T-helper 2 cell treated with Interferon-gamma antibody and Interleukin-4, amounts not matched to agents 5 μg/mL and 100 μg/mL, for 36 hours (primary cell): Measurements from ENCODE around the gene RBM23.
"Not testable (repeated sequence)": the region's sequence is repeated elsewhere in the genome, so short reads cannot be mapped to it uniquely, and the experiment has no call there.

Source experiments
- DNase-seq: peaks from one replicate; pipeline ENCODE4 v3.0.0; 2021; ENCODE audit warnings: low spot score
- H3K27ac Mint-ChIP-seq: one replicate; pipeline ENCODE4 v1.8.0; 2021; ENCODE audit warnings: mild to moderate bottlenecking, mixed read lengths
- H3K27me3 Mint-ChIP-seq: one replicate; pipeline ENCODE4 v1.8.0; 2021; ENCODE audit warnings: low read depth, mixed read lengths
- H3K36me3 Mint-ChIP-seq: one replicate; pipeline ENCODE4 v1.8.0; 2021; ENCODE audit warnings: low read depth, mixed read lengths
- H3K4me1 Mint-ChIP-seq: one replicate; pipeline ENCODE4 v1.8.0; 2021; ENCODE audit warnings: low read depth, mixed read lengths
- H3K4me3 Mint-ChIP-seq: one replicate; pipeline ENCODE4 v1.8.0; 2022; ENCODE audit warnings: mild to moderate bottlenecking, moderate library complexity, mixed read lengths
- H3K9me3 Mint-ChIP-seq: one replicate; pipeline ENCODE4 v1.8.0; 2021; ENCODE audit warnings: mixed read lengths

The RBM23 gene

GRCh38 chr14:22929104-22929960, 10.4 kb upstream of the RBM23 start, which contains the start of gene PRMT5:
Gene PRMT5 (minus strand): TSS chr14:22929376. CDS start chr14:22929361, 15 bp downstream.
- H3K27ac Mint-ChIP-seq = no peak within 1 kb of the TSS
- H3K27me3 Mint-ChIP-seq = no peaks in the 10 kb centered on the region
- no peak within 1 kb of the TSS for H3K4me3 Mint-ChIP-seq
- peak; percentile 96 for DNase-seq
- H3K36me3 Mint-ChIP-seq = peaks cover 25% of the 10 kb centered on the region
- peaks cover 18% of the 10 kb centered on the region for H3K4me1 Mint-ChIP-seq
- H3K9me3 Mint-ChIP-seq = no peaks in the 10 kb centered on the region

GRCh38 chr14:22928237-22929103, 9.5 kb upstream of the RBM23 start:
- no peak overlapping the region for H3K27ac Mint-ChIP-seq
- no peak for DNase-seq
- no peaks in the 10 kb centered on the region for H3K27me3 Mint-ChIP-seq
- H3K4me3 Mint-ChIP-seq = no peak overlapping the region
- H3K9me3 Mint-ChIP-seq = no peaks in the 10 kb centered on the region
- peaks cover 33% of the 10 kb centered on the region for H3K36me3 Mint-ChIP-seq
- peaks cover 18% of the 10 kb centered on the region for H3K4me1 Mint-ChIP-seq

- Mint-ChIP-seq H3K27ac (peak overlapping the region; percentile 47), H3K36me3 (peaks cover 45% of the 10 kb centered on the region), H3K9me3 (no peaks in the 10 kb centered on the region), H3K4me3 (no peak overlapping the region), H3K27me3 (no peaks in the 10 kb centered on the region), H3K4me1 (peaks cover 23% of the 10 kb centered on the region)
- DNase-seq = no peak
Observed at GRCh38 chr14:22926316-22926715, 7.4 kb upstream of the RBM23 start.

DNA sequence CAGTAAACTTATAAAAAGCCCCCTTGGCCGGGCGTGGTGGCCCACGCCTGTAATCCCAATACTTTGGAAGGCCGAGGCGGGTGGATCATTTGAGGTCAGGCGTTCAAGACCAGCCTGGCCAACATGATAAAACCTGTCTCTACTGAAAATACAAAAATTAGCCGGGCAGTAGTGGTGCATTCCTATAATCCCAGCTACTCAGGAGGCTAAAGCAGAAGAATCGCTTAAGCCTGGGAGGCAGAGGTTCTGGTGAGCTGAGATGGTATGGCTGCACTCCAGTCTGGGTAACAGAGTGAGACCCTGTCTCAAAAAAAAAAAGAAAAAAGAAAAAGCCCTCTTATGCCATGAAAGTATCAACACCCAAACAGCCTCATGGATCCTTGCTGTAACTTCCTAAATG, 6.6 kb upstream of the RBM23 start:
- Mint-ChIP-seq H3K4me3 (no peak overlapping the region), H3K27me3 (no peaks in the 10 kb centered on the region), H3K4me1 (peaks cover 26% of the 10 kb centered on the region), H3K36me3 (peaks cover 52% of the 10 kb centered on the region), H3K27ac (no peak overlapping the region), H3K9me3 (no peaks in the 10 kb centered on the region)
- DNase-seq = no peak

- H3K4me3 Mint-ChIP-seq = no peak overlapping the region
- H3K36me3 Mint-ChIP-seq = peaks cover 58% of the 10 kb centered on the region
- H3K9me3 Mint-ChIP-seq = no peaks in the 10 kb centered on the region
- H3K27me3 Mint-ChIP-seq = peaks cover 4% of the 10 kb centered on the region
- H3K27ac Mint-ChIP-seq = no peak overlapping the region
- H3K4me1 Mint-ChIP-seq = peaks cover 33% of the 10 kb centered on the region
- DNase-seq = no peak
Observed at GRCh38 chr14:22923746-22924145, 4.8 kb upstream of the RBM23 start.

DNA sequence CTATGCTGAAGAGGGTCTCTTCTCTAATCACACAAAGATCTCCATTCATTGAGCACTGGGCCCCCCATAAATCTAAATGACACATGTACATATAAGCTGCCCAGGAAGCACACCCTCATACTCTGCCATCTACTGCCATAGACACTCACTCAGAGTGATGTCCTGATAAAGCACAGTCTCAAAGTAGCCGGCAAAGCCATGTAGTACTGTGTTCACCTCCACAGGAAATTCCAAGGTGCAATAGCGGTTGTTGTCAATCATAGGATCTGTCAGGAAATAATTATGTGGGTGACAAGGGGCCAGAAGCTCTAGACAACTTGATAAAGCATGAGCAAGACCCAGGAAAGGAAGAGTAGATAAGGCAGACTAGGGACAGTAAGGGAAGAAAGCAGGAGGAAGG, 3.3 kb upstream of the RBM23 start:
- Mint-ChIP-seq H3K27me3 (peaks cover 4% of the 10 kb centered on the region), H3K27ac (peak overlapping the region; percentile 16), H3K36me3 (peaks cover 66% of the 10 kb centered on the region), H3K4me1 (peaks cover 31% of the 10 kb centered on the region), H3K9me3 (no peaks in the 10 kb centered on the region), H3K4me3 (no peak overlapping the region)
- no peak for DNase-seq

DNA sequence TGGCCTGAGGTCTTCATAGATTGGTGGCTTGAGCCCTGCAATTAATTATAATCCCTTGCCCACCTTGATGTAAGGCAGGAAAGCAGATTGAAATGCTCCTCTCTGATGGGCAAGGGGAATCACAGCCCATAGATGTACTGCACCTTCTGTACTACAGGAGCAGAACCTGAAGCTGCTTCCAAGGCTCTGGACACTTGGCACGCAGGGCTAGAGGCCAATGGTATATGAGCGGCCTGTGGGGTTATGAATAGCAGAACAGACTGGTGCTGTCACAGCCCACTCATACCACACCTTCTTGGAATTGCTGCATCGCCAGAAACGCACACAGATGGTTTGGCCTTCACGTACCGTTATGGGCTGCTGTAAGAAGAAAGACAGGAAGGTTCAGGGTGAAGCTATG, 1.7 kb upstream of the RBM23 start:
- peaks cover 4% of the 10 kb centered on the region for H3K27me3 Mint-ChIP-seq
- no peaks in the 10 kb centered on the region for H3K9me3 Mint-ChIP-seq
- H3K27ac Mint-ChIP-seq = peak overlapping the region; percentile 100
- peaks cover 27% of the 10 kb centered on the region for H3K4me1 Mint-ChIP-seq
- no peak for DNase-seq
- H3K4me3 Mint-ChIP-seq = no peak overlapping the region
- H3K36me3 Mint-ChIP-seq = peaks cover 61% of the 10 kb centered on the region

DNA sequence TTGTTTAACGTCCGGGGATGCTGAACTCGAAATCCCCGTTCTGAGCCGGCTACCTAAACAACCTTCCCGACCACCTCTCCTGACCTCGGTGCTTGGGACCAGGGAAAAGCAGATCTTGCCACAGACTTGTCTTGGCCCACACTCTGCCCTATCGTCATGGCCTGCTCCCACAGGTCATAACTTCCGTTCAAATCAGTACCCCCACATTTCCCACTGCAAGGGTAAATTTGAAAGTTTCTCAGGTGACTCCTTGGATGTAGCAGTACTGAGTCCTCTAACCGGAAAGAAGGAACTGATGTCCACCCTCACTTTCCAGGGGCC, 612 bp upstream of the RBM23 start:
- Mint-ChIP-seq H3K27me3 (peaks cover 4% of the 10 kb centered on the region), H3K4me3 (peak overlapping the region; percentile 95), H3K9me3 (no peaks in the 10 kb centered on the region), H3K4me1 (peaks cover 28% of the 10 kb centered on the region), H3K27ac (peak overlapping the region; percentile 100), H3K36me3 (peaks cover 59% of the 10 kb centered on the region)
- DNase-seq = no peak

DNA sequence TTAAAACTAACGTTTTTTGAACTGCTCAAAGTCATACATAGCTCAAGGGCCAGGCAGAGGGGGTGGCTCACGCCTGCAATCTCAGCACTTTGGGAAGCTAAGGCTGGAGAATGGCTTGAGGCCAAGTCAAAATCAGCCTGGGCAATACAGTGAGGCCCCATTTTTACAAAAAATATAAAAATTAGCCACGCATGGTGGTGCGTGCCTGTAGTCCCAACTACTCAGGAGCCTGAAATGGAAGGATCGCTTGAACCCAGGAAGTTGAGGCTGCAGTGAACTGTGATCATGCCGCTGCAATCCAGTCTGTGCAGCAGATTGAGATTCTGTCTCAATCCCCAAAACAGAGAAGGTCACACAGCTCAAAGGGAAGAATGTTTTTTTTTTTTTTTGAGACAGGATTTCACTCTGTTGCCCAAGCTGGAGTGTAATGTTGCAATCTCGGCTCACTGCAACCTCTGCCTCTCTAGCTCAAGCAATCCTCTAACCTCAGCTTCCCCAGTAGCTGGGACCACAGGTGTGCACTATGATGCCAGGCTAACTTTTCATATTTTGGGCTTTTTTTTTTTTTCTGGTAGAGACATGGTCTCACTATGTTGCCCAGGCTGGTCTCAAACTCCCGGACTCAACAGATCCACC, 2.9 kb downstream of the RBM23 start:
- peaks cover 45% of the 10 kb centered on the region for H3K36me3 Mint-ChIP-seq
- DNase-seq = no peak
- H3K27ac Mint-ChIP-seq = no peak overlapping the region
- H3K4me3 Mint-ChIP-seq = no peak overlapping the region
- H3K27me3 Mint-ChIP-seq = peaks cover 4% of the 10 kb centered on the region
- peaks cover 25% of the 10 kb centered on the region for H3K4me1 Mint-ChIP-seq
- H3K9me3 Mint-ChIP-seq = no peaks in the 10 kb centered on the region

DNA sequence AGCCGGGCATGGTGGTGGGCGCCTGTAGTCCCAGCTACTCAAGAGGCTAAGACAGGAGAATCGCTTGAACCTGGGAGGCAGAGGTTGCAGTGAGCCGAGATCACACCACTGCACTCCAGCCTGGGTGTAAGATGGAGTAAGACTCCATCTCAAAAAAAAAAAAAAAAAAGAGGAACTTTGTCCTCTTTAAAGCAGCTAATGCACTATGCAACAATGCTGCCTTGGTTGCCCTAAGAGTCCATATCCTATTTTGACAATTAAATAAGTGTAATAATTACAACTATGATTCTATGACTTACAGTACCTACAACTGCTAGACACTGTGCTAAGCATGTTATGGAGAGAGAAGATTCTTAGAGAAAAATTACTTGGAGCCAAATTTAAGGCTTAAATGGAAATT, 4.1 kb downstream of the RBM23 start:
- H3K4me1 Mint-ChIP-seq = peaks cover 21% of the 10 kb centered on the region
- not testable (repeated sequence) for H3K27ac Mint-ChIP-seq, H3K9me3 Mint-ChIP-seq, H3K27me3 Mint-ChIP-seq, DNase-seq, H3K4me3 Mint-ChIP-seq
- peaks cover 40% of the 10 kb centered on the region for H3K36me3 Mint-ChIP-seq

DNA sequence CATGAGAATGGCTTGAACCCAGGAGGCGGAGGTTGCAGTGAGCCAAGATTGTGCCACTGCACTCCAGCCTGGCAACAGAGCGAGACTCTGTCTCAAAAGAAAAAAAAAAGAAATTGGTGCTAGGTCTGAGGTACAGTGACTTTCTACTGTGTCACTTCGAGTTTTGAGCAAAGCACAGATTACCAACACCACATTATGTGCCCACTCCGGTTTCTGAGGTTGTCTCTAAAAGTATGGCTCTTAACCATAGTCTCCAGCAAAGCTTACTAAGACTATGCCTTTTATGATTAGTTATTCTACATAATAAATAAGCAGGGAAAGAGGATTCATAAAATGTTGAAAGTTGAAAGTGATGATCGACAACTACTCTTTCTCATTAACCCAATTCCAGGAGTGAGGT, 8.0 kb downstream of the RBM23 start:
- H3K9me3 Mint-ChIP-seq = no peaks in the 10 kb centered on the region
- peaks cover 5% of the 10 kb centered on the region for H3K4me1 Mint-ChIP-seq
- DNase-seq = no peak
- H3K4me3 Mint-ChIP-seq = no peak overlapping the region
- H3K27ac Mint-ChIP-seq = no peak overlapping the region
- H3K27me3 Mint-ChIP-seq = no peaks in the 10 kb centered on the region
- peaks cover 40% of the 10 kb centered on the region for H3K36me3 Mint-ChIP-seq

GRCh38 chr14:22908601-22909000, 10.3 kb downstream of the RBM23 start:
- DNase-seq = no peak
- H3K4me1 Mint-ChIP-seq = peaks cover 4% of the 10 kb centered on the region
- no peak overlapping the region for H3K27ac Mint-ChIP-seq
- no peak overlapping the region for H3K4me3 Mint-ChIP-seq
- H3K9me3 Mint-ChIP-seq = no peaks in the 10 kb centered on the region
- no peaks in the 10 kb centered on the region for H3K27me3 Mint-ChIP-seq
- peaks cover 58% of the 10 kb centered on the region for H3K36me3 Mint-ChIP-seq

DNA sequence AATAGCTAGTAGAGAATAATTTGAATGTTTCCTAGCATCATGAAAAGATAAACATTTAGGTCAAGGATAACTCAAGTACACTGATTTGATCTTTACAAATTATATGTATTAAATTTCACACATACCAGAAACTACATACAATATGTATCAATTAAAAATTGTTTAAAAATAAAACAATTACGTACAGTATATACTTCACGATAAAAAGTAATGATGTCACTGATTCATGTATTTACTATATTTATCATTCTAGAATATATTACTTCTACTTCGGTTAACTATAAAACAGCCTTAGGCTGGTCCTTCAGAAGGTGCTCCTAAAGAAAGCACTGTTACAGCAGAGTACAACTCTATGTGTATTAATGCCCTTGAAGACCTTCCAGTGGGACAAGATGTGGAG, 11.5 kb downstream of the RBM23 start:
- H3K27ac Mint-ChIP-seq = no peak overlapping the region
- peaks cover 3% of the 10 kb centered on the region for H3K4me1 Mint-ChIP-seq
- no peak for DNase-seq
- no peak overlapping the region for H3K4me3 Mint-ChIP-seq
- peaks cover 57% of the 10 kb centered on the region for H3K36me3 Mint-ChIP-seq
- no peaks in the 10 kb centered on the region for H3K27me3 Mint-ChIP-seq
- no peaks in the 10 kb centered on the region for H3K9me3 Mint-ChIP-seq

GRCh38 chr14:22906073-22906472, 12.9 kb downstream of the RBM23 start:
- DNase-seq = no peak
- Mint-ChIP-seq H3K36me3 (peaks cover 62% of the 10 kb centered on the region), H3K9me3 (no peaks in the 10 kb centered on the region), H3K4me1 (peaks cover 1% of the 10 kb centered on the region), H3K27ac (no peak overlapping the region), H3K4me3 (no peak overlapping the region), H3K27me3 (no peaks in the 10 kb centered on the region)
